Breast epithelium (tissue), 4 donors: ENCODE measurements around the gene LTBP2. TPM values are rescaled to one million over a fixed set of nuclear protein-coding genes. Genes with fewer than 3 reads are reported as not detected.
A peak's percentile ranks its signal among the peaks of the same experiment; 100 is the strongest.

Experiments
- DNase-seq, 2 donors: peaks; one replicate each; pipeline ENCODE4 v3.0.0-alpha.2; 2019; ENCODE audit warnings: low spot score in 2 of 2
- H3K27ac ChIP-seq, 2 donors: fragments of 200-600 bp; sonication (generic) in 1 of 2; one replicate each; pipeline ENCODE4 v1.5.1; 2016 to 2019; ENCODE audit warnings: mild to moderate bottlenecking in 1 of 2
- H3K27me3 ChIP-seq, 2 donors: fragments of 200-600 bp; sonication (generic) in 1 of 2; one replicate each; pipeline versions ENCODE4 v1.5.1 to v1.6.0; 2017 to 2019; ENCODE audit warnings: control low read depth in 1 of 2, mild to moderate bottlenecking in 1 of 2
- H3K36me3 ChIP-seq: fragments of 200-600 bp; one replicate; pipeline ENCODE4 v1.5.1; 2019
- H3K4me1 ChIP-seq, 2 donors: fragments of 200-600 bp; sonication (generic); one replicate each; pipeline ENCODE4 v1.5.1; 2016 to 2019; ENCODE audit warnings: control low read depth in 1 of 2
- H3K4me3 ChIP-seq, 3 donors: fragments of 200-600 bp; sonication (generic); 1 replicate in 2 of 3; 2 replicates in 1 of 3; pipeline ENCODE4 v1.5.1; 2016 to 2019; ENCODE audit warnings: mild to moderate bottlenecking in 3 of 3, moderate library complexity in 2 of 3
- H3K9me3 ChIP-seq, 2 donors: fragments of 200-600 bp; sonication (generic) in 1 of 2; one replicate each; pipeline ENCODE4 v1.5.1; 2016 to 2019; ENCODE audit warnings: control low read depth in 1 of 2
- CTCF ChIP-seq, 3 donors: fragments of 450-650 bp; IDR thresholded peaks; one replicate each; pipeline ENCODE4 v1.5.1; 2016 to 2017; ENCODE audit warnings: antibody characterized with exemption in 3 of 3, mild to moderate bottlenecking in 3 of 3, moderate library complexity in 3 of 3
- POLR2A ChIP-seq: fragments of 450-650 bp; IDR thresholded peaks from one replicate; pipeline ENCODE4 v1.6.1; 2016; ENCODE audit warnings: antibody characterized with exemption, mild to moderate bottlenecking, moderate library complexity
- POLR2AphosphoS5 ChIP-seq, 3 donors: sonication (generic); formaldehyde crosslinking; IDR thresholded peaks; one replicate each; pipeline ENCODE4 v1.6.1; 2017; ENCODE audit warnings: antibody characterized with exemption in 3 of 3
- intact Hi-C: fragments of 100-400 bp; cut with DNase I; formaldehyde crosslinking; loops from one replicate; pipeline ENCODE4 v1.15.1; 2023; ENCODE audit warnings: low total_unique reads
- total RNA-seq, 3 donors: library from RNA; depleted of rRNA; stranded (reverse); fragments of >200 nt; gene quantifications; one replicate each; pipeline ENCODE4 v1.1.0, GENCODE V29; 2016

LTBP2 gene
- 10 to 100 TPM; 34.7 to 91.1 (median 79.0) TPM for total RNA-seq

- Histone ChIP-seq H3K27me3 (no peaks in the 10 kb centered on the region), H3K9me3 (no peaks in the 10 kb centered on the region), H3K27ac (peak within 1 kb of the TSS; percentile 54 to 56), H3K36me3 (no peaks in the 10 kb centered on the region), H3K4me1 (no peaks in the 10 kb centered on the region), H3K4me3 (peak within 1 kb of the TSS; percentile 70 to 83 (median 79))
- intact Hi-C loops, result no loop called here
- TF ChIP-seq POLR2A (no peak), CTCF (IDR thresholded peaks at IDR 0.05) (no peak), POLR2AphosphoS5 (IDR thresholded peaks at IDR 0.05) (no peak)
- DNase-seq, result no peak
Measured at GRCh38 chr14:74611650-74612349, at the start of gene LTBP2. Gene LTBP2 (minus strand): TSS chr14:74612237. CDS start chr14:74611944, 293 bp downstream.

GRCh38 chr14:74660863-74661262 is 48.8 kb upstream of the LTBP2 start:
- intact Hi-C loops, result loop anchor here (5.0 kb wide), 1 partner anchor 759 kb away; no protein-coding TSS in a partner anchor
- no peaks in the 10 kb centered on the region for H3K4me1 ChIP-seq
- peak overlapping the region; percentile 34 to 37 for H3K27ac ChIP-seq

GRCh38 chr14:74660167-74660566 is 48.1 kb upstream of the LTBP2 start:
- no peak for DNase-seq
- H3K27ac ChIP-seq, result peak overlapping the region in 1 of 2 donors; percentile 37
- peaks cover 0 to 1% of the 10 kb centered on the region in 2 donors for H3K4me1 ChIP-seq
- no peaks in the 10 kb centered on the region for H3K36me3 ChIP-seq
- TF ChIP-seq CTCF (IDR thresholded peaks at IDR 0.05), result no peak
- TF ChIP-seq POLR2A, result no peak
- no peak for TF ChIP-seq POLR2AphosphoS5 (IDR thresholded peaks at IDR 0.05)
- intact Hi-C loops, result loop anchor here (5.0 kb wide), 1 partner anchor 758 kb away; no protein-coding TSS in a partner anchor
- H3K27me3 ChIP-seq, result no peaks in the 10 kb centered on the region
- no peak overlapping the region for H3K4me3 ChIP-seq
- no peaks in the 10 kb centered on the region for H3K9me3 ChIP-seq

More at GRCh38 chr14:74660863-74661262, 48.8 kb upstream of the LTBP2 start:
- Histone ChIP-seq H3K9me3 (no peaks in the 10 kb centered on the region), H3K4me3 (no peak overlapping the region), H3K27me3 (no peaks in the 10 kb centered on the region), H3K36me3 (no peaks in the 10 kb centered on the region)
- TF ChIP-seq CTCF (IDR thresholded peaks at IDR 0.05), result no peak
- TF ChIP-seq POLR2AphosphoS5 (IDR thresholded peaks at IDR 0.05), result no peak
- TF ChIP-seq POLR2A, result no peak
- no peak for DNase-seq

- DNase-seq, result no peak
- Histone ChIP-seq H3K36me3 (no peaks in the 10 kb centered on the region), H3K4me3 (no peak overlapping the region), H3K27ac (no peak overlapping the region), H3K4me1 (peaks cover 0 to 4% of the 10 kb centered on the region in 2 donors), H3K27me3 (no peaks in the 10 kb centered on the region), H3K9me3 (no peaks in the 10 kb centered on the region)
- no peak for TF ChIP-seq CTCF (IDR thresholded peaks at IDR 0.05)
- no peak for TF ChIP-seq POLR2AphosphoS5 (IDR thresholded peaks at IDR 0.05)
- TF ChIP-seq POLR2A, result no peak
- intact Hi-C loops, result no loop called here
Measured at GRCh38 chr14:74658535-74659131, 46.6 kb upstream of the LTBP2 start.

GRCh38 chr14:74656964-74657363 is 44.9 kb upstream of the LTBP2 start:
- no peaks in the 10 kb centered on the region for H3K36me3 ChIP-seq
- no peak for DNase-seq
- intact Hi-C loops, result no loop called here
- no peaks in the 10 kb centered on the region for H3K9me3 ChIP-seq
- H3K27ac ChIP-seq, result no peak overlapping the region
- no peak for TF ChIP-seq CTCF (IDR thresholded peaks at IDR 0.05)
- no peak for TF ChIP-seq POLR2A
- no peak for TF ChIP-seq POLR2AphosphoS5 (IDR thresholded peaks at IDR 0.05)
- H3K4me3 ChIP-seq, result no peak overlapping the region
- H3K27me3 ChIP-seq, result no peaks in the 10 kb centered on the region
- H3K4me1 ChIP-seq, result peaks cover 0 to 4% of the 10 kb centered on the region in 2 donors
